Panc1 (cell line): ENCODE results near the gene CHAC2.

Experiments
- POLR2AphosphoS5 ChIP-seq: IDR thresholded peaks from 2 replicates; pipeline ENCODE4 v1.6.1; 2012; ENCODE audit warnings: mild to moderate bottlenecking, low read depth, low read length, moderate library complexity
- SIN3A ChIP-seq: IDR thresholded peaks from 2 replicates; pipeline ENCODE4 v1.6.1; 2012; ENCODE audit warnings: low read depth, mild to moderate bottlenecking, low read length, moderate library complexity, borderline replicate concordance; ENCODE audit not compliant: insufficient read depth
- TF ChIP-seq, protein P1 (sequence below): fragments of 450-650 bp; IDR thresholded peaks from 2 replicates; pipeline ENCODE4 v1.5.1; 2017; ENCODE audit warnings: mild to moderate bottlenecking

DNA sequence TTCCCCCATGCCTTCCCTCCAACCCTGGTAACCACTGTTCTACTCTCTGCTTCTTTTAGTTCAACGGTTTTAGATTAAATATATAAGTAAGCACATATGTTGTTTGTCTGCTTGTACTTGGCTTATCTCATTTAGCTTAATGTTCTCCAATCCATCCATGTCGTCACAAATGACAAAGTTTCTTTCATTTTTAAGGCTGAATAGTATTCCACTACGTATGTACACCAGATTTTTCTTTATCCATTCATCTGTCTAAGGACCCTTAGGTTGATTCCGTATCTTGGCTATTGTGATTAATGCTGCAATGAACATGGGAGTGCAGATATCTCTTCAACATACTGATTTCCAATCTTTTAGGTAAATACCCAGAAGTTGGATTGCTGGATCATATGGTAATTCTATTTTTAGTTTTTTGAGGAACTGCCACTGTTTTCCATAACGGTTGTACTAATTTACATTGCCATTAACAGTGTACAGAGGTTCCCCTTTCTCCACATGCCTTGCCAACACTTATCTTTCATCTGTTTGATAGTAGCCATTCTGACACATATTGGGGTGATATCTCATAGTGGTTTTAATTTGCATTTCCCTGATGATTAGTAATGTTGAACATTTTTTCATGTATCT, 11.0 kb downstream of the CHAC2 start:
- TF ChIP-seq, protein P1, sequence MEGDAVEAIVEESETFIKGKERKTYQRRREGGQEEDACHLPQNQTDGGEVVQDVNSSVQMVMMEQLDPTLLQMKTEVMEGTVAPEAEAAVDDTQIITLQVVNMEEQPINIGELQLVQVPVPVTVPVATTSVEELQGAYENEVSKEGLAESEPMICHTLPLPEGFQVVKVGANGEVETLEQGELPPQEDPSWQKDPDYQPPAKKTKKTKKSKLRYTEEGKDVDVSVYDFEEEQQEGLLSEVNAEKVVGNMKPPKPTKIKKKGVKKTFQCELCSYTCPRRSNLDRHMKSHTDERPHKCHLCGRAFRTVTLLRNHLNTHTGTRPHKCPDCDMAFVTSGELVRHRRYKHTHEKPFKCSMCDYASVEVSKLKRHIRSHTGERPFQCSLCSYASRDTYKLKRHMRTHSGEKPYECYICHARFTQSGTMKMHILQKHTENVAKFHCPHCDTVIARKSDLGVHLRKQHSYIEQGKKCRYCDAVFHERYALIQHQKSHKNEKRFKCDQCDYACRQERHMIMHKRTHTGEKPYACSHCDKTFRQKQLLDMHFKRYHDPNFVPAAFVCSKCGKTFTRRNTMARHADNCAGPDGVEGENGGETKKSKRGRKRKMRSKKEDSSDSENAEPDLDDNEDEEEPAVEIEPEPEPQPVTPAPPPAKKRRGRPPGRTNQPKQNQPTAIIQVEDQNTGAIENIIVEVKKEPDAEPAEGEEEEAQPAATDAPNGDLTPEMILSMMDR, result no peak
- no peak for TF ChIP-seq POLR2AphosphoS5
- TF ChIP-seq SIN3A, result no peak
